Tibial nerve (tissue), 4 donors: ENCODE measurements around the gene TANC1.

Source experiments
- CTCF ChIP-seq, 5 experiments: fragments of 200-600 bp in 3 of 5; fragments of 450-650 bp in 2 of 5; sonication (generic) in 3 of 5; IDR thresholded peaks; one replicate each; pipeline ENCODE4 v1.5.1; 2016 to 2019; ENCODE audit warnings: antibody characterized with exemption in 5 of 5, mild to moderate bottlenecking in 3 of 5, moderate library complexity in 2 of 5
- EP300 ChIP-seq, 2 donors: sonication (generic); formaldehyde crosslinking; IDR thresholded peaks; one replicate each; pipeline ENCODE4 v1.6.1; 2017; ENCODE audit warnings: antibody characterized with exemption in 2 of 2, mild to moderate bottlenecking in 1 of 2

GRCh38 chr2:158928515-158928914 is 39.9 kb upstream of the TANC1 start:
- TF ChIP-seq EP300 (IDR thresholded peaks at IDR 0.05) (no peak), CTCF (IDR thresholded peaks at IDR 0.05) (no peak)
